ENCODE measurements around the gene CLDN14.

The CLDN14 gene

GRCh38 chr21:36479415-36480402 is at the start of gene CLDN14:
Gene CLDN14, minus strand, starts transcription at chr21:36480122. Its CDS starts 18,427 bp downstream, at chr21:36461695.
- DNase-seq = no peak

GRCh38 chr21:36528716-36529115 is 48.8 kb upstream of the CLDN14 start:
- DNase-seq = no peak

GRCh38 chr21:36527317-36527716 is 47.4 kb upstream of the CLDN14 start:
- no peak for DNase-seq

GRCh38 chr21:36526104-36526503 is 46.2 kb upstream of the CLDN14 start:
- DNase-seq = no peak

- no peak for DNase-seq
These were observed 44.6 kb upstream of the CLDN14 start for GRCh38 chr21:36524477-36524876.

- DNase-seq = no peak
These were observed 42.4 kb upstream of the CLDN14 start for GRCh38 chr21:36522219-36522808.

GRCh38 chr21:36518883-36519492 is 39.1 kb upstream of the CLDN14 start:
- no peak for DNase-seq

- no peak for DNase-seq
These were observed 37.6 kb upstream of the CLDN14 start for GRCh38 chr21:36517366-36518075.

- DNase-seq = no peak
These were observed 36.4 kb upstream of the CLDN14 start for GRCh38 chr21:36516281-36516680.

GRCh38 chr21:36513430-36513829 is 33.5 kb upstream of the CLDN14 start:
- no peak for DNase-seq

GRCh38 chr21:36512971-36513370 is 33.0 kb upstream of the CLDN14 start:
- DNase-seq = no peak

- DNase-seq = no peak
These were observed 31.7 kb upstream of the CLDN14 start for GRCh38 chr21:36511484-36512220.

GRCh38 chr21:36510911-36511310 is 31.0 kb upstream of the CLDN14 start:
- DNase-seq = no peak

GRCh38 chr21:36509973-36510664 is 30.2 kb upstream of the CLDN14 start:
- no peak for DNase-seq

- no peak for DNase-seq
These were observed 29.0 kb upstream of the CLDN14 start for GRCh38 chr21:36508948-36509347.

GRCh38 chr21:36507397-36508018 is 27.6 kb upstream of the CLDN14 start:
- DNase-seq = no peak

- no peak for DNase-seq
These were observed 26.6 kb upstream of the CLDN14 start for GRCh38 chr21:36506482-36506881.

GRCh38 chr21:36504067-36505058 is 24.4 kb upstream of the CLDN14 start:
- peak; percentile 36 for DNase-seq

GRCh38 chr21:36502365-36502764 is 22.4 kb upstream of the CLDN14 start:
- no peak for DNase-seq

GRCh38 chr21:36501589-36501892 is 21.6 kb upstream of the CLDN14 start:
- no peak for DNase-seq

Data from NCI-H1105 treated with DMSO at 0.1 percent for 48 hours (cell line).